Breast epithelium (tissue), 3 donors: ENCODE results near the gene RPS16.

Source experiments
- POLR2A ChIP-seq: fragments of 450-650 bp; IDR thresholded peaks from one replicate; pipeline ENCODE4 v1.6.1; 2016; ENCODE audit warnings: antibody characterized with exemption, mild to moderate bottlenecking, moderate library complexity
- POLR2AphosphoS5 ChIP-seq, 3 donors: sonication (generic); formaldehyde crosslinking; IDR thresholded peaks; one replicate each; pipeline ENCODE4 v1.6.1; 2017; ENCODE audit warnings: antibody characterized with exemption in 3 of 3
- TF ChIP-seq, protein P1 (sequence below), 3 donors: fragments of 450-650 bp; IDR thresholded peaks; one replicate each; pipeline ENCODE4 v1.5.1; 2016 to 2017; ENCODE audit warnings: antibody characterized with exemption in 3 of 3, mild to moderate bottlenecking in 3 of 3, moderate library complexity in 3 of 3

DNA sequence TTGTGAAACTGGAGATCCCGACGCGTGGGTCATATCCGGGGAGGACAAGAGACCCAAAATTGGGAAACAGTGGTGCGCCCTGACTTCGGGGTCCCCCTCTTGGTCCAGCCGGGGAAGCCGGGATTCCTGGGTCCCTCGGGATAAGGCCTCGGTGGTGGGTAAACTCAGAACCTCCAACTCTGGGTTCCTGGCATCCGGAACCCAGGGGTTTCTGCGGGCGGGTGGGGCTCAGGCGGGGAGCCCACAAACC, 28.4 kb downstream of the RPS16 start:
- TF ChIP-seq, protein P1, sequence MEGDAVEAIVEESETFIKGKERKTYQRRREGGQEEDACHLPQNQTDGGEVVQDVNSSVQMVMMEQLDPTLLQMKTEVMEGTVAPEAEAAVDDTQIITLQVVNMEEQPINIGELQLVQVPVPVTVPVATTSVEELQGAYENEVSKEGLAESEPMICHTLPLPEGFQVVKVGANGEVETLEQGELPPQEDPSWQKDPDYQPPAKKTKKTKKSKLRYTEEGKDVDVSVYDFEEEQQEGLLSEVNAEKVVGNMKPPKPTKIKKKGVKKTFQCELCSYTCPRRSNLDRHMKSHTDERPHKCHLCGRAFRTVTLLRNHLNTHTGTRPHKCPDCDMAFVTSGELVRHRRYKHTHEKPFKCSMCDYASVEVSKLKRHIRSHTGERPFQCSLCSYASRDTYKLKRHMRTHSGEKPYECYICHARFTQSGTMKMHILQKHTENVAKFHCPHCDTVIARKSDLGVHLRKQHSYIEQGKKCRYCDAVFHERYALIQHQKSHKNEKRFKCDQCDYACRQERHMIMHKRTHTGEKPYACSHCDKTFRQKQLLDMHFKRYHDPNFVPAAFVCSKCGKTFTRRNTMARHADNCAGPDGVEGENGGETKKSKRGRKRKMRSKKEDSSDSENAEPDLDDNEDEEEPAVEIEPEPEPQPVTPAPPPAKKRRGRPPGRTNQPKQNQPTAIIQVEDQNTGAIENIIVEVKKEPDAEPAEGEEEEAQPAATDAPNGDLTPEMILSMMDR (IDR thresholded peaks at IDR 0.05) = no peak
- no peak for TF ChIP-seq POLR2AphosphoS5 (IDR thresholded peaks at IDR 0.05)
- TF ChIP-seq POLR2A = no peak
